HG03354 (cell line): ENCODE results near the gene TCN2.
"Not testable (repeated sequence)": the region's sequence is repeated elsewhere in the genome, so short reads cannot be mapped to it uniquely, and the experiment has no call there.

Experiments
- ATAC-seq: cut with Tn5 transposase; IDR thresholded peaks from one replicate; pipeline ENCODE4 v1.9.1; 2021; ENCODE audit warnings: mild to moderate bottlenecking; ENCODE audit not compliant: unreplicated experiment, poor library complexity, severe bottlenecking

The TCN2 gene

DNA sequence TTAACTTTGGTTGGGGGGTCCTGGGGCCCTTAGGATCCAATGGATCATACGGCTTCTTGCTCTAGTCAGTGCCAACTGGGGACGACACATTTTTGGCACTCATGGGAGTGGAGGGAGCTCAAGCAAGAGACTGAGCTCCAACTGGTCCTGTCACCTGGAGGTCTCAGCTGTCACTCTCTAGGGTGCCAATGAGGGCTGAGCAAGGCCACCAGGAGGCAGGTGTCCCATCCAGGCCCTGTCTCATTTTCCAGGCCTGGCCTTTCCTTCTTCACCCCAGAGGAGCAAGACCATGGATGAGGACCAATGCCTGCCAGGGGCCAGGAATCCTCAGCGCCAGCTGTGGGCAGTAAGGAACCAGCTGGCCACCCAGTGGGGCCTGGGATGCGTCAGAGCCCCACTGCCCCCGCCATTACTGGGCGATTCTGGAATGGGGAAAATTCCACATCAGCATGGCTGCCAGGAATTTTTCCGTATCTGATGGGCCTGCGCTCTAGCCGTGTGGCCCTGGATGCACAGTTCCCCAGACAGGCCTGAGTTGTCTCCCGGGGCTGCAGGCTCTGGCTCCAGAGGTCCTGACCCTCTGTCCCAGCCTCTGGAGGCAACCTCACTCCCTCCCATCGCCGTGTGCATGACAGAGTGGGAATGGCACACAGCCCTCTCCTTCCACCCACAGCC lies 31.8 kb upstream of the TCN2 start:
- no peak for ATAC-seq

DNA sequence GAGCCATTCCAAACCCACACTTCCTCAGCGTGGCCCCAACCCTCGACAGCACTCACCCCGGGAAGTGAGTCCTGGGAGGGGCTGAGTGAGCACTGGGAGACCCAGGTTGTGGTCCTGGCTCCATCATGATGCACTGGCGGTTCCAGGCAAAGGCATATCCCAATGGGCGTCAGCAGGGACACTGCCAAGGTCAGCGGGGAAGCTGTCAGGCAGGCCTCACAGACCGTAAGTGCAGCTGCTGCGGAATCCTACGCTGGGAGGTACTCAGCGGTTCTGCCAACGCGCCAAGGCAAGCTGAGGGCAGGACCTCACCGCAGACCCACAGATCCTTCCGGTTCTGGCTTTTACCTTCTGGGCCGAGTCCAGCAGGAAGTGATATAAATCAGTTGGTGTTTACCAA lies 31.1 kb upstream of the TCN2 start:
- ATAC-seq = no peak

DNA sequence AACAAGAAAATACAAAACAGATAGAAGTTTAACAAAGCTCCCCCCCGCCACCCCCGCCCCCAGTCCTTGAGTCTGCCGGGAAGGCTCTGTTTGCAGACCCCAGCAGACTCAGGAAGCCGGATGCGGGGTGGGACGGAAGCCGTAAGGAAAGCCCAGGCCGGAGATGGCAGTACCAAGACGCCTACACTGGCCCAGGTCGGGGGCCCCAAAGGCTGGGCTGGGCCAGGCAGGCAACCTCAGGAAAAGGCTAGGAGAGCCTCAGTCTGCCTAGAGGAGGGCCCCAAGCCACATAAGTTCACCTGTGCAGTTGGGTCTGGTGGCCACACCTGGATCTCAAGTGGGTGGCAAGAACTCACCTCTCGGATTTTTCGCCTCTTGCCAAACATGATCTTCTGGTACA lies 28.5 kb upstream of the TCN2 start:
- no peak for ATAC-seq

DNA sequence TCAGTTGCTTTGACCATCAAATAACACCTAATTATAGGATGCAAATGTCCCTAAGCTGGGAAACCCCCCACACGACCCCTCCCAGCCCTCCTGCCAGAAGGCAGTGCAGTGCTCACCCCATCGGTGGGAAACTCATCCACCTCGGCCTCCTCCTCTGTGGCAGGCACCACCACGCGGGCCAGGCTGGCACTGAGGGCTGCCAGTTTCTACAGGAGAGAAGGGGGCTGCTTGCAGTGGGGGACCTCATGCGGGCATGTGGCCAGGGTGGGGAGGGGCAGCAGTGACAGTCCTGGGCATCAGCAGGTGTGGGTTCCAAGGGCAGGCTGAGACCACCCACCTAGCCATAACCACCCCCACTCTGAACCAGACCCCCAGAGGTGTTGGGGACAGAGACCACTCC lies 26.1 kb upstream of the TCN2 start:
- no peak for ATAC-seq

DNA sequence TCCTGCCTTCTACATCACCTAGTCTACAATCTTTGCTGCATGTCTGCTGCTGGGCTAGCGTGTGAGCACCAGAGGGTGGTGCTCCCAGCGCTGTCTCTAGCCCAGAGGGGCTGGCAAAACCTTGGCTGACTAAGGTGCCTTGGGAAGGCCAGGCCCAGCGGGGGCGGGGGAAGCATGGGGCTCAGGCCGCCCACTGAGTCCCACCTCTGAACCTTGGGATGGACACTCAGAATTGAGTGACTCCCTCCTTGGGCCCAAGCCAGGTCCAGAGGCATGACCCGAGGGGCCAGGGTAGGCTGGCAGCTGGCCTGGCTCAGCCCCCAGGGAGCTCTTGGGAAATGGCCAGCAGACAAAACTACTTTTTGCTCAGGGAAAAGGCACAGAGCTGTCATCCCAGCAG lies 24.9 kb upstream of the TCN2 start:
- no peak for ATAC-seq

DNA sequence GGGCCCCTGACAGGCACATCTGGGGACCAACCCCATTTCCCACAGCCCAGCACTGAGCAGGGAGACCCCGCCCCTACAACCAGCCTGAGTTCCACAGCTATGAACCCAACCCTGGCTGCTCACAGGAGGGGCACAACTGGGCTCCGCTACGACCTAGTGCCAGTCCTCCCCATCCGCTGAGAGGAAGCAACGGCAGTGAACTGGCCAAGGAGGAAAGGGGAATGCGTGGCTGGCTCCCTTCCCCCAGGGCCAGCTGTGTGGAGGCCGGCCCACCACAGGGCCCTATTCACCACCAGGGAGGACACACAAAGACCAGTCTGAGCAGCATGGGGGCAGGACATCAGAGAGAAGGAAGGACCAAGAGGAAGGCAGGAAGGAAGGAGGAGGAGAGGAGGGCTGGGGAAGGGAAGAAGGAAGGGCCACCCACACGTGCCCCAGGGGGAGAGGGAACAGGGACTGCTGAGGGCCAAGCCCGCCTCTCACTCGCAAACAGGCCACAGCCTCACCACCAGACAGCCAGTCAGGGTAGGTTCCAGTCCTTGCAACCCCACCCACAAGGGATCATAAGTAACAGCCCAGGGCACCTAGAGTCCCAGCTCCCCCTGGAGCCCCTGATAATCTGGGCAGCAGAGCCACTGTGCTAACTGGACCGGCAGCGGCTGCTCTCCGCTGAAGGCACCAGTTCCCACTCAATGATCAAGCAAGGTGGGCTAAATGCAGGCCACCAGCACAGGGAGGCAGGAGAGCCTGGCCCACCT lies 24.0 kb upstream of the TCN2 start:
- ATAC-seq = no peak

DNA sequence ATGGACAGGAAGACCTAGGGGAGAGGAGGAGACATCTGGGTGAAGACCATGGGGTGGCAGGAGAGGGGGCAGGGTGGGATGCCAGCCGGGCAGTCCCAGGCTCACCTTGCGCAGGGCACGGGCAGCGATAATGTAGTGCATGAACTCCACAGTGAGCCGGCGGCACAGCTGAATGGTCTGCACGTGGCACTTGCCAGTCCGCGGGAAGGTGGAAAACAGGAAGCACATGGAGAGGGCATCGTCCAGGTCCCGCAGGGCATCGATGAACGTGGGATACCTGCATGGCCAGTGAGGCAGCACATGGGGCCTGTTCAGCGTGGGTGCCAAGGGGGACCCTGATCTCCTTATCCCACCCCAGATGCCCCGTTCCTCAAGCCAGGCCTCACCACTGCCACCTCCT lies 22.5 kb upstream of the TCN2 start:
- ATAC-seq = no peak

DNA sequence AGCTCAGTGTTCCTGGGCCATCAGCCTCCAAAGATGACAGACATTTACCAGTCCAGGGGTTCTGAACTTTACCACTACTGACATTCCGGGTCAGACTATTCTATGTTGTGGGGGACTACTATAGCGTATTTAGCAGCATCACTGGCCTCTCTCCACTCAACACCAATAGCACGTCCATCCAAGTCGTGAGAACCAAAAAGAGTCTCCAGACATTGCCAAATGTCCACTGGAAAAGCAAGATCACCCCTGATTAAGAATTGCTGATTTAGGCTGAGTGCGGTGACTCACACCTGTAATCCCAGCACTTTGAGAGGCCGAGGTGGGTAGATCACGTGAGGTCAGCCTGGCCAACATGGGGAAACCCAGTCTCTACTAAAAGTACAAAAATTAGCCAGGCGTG lies 20.6 kb upstream of the TCN2 start:
- ATAC-seq = no peak

DNA sequence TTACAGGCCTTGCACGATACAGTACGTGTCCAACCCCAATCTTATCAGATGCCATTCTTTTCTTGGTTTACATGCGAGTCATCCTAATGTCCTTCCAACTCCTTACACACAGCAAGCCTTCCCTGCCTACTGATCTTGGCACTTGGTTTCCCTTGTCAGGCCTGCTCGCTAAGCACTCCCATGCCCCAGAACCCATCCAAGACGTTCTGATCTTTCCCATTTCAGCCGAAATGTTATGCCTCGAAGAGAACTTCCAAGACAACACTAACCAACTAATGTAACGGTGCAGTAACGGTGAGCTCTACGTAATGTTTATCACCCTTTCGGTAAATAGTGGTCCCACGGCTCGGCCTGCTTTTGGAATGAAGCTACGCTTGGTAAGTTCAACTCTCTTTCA lies 15.8 kb upstream of the TCN2 start:
- peak; percentile 4 for ATAC-seq

DNA sequence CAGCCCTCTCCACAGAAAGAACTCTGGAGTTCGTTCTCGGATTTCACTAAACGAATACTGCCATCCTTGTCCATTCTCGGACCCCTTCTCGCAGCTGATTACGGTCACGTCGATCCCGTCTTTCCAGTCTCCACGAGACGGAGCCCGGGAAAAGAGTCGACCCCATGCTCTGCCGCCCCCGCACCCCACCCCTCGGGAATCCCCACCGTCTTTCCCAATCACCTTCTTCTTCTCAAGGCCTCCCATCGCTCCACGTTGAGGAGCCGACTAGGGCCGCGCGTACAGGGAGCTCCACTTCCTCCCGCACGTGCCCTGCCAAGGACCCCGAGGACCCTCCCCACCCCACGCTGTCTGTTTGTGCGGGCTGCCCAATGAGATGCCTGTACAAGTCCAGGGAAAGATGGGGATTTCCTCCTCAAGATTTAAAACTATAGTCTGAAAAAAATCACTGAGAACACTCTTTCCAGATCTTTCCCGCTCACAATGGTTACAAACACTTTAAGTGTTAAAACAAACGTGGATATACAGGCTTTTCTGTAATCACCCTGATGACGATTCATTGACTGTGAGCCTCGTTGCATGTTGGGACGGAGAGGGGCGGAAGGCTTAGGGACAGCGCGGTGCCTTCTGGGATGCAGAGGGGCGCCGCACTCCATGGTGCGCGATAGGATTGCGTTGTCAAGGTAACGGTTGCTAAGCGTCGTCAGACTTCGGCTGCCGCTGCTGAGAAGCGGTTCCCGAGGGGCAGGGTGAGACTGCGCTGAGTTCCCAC lies 15.2 kb upstream of the TCN2 start, which contains the start of gene PES1:
Gene PES1, minus strand, starts transcription at position 323 of the 772 bp plus-strand sequence. Its CDS starts 77 bp downstream, at position 246.
- peak; percentile 96 for ATAC-seq

DNA sequence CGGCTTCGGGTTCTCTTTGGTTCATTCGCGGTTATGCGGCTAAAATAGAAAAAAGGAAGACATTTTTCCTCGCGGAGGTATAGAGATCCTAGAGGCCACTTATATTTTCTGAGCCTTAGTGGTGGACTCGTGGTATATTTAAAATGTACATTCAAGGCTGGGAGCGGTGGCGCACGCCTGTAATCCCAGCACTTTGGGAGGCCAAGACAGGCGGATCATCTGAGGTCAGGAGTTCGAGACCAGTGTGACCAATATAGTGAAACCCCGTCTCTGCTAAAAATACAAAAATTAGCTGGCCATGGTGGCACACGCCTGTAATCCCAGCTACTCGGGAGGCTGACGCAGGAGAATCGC lies 14.6 kb upstream of the TCN2 start:
- not testable (repeated sequence) for ATAC-seq

DNA sequence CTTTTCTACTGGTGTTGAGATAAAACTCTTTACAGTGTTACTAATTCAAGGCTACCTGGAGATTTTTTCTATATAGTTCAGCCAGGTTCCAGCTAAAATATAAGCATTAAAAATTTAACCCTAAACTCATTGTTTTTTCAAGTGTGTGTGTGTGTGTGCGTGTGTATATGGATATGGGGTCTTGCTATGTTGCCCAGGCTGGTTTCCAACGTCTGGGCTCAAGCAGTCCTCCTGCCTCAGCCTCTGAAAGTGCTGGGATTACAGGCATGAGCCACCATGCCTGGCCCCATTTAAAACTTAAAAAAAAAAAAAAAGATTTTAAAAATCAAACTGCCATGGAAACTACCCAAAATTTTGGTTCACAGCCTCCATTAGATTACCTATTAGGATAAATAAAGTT lies 10.8 kb upstream of the TCN2 start:
- no peak for ATAC-seq

DNA sequence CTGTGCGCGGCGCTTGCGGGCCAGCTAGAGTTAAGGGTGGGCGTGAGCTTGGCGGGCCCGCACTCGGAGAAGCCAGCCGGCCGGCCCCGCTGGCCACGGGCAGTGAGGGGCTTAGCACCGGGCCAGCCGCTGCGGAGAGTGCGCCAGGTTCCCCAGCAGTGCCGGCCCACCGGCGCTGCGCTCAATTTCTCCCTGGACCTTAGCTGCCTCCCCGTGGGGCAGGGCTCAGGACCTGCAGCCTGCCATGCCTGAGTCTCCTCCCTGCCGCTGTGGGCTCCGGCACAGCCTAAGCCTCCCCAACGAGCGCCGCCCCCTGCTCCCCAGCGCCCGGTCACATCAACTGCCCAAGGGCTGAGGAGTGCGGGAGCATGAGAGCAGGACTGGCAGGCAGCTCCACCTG lies 10.1 kb upstream of the TCN2 start:
- no peak for ATAC-seq

DNA sequence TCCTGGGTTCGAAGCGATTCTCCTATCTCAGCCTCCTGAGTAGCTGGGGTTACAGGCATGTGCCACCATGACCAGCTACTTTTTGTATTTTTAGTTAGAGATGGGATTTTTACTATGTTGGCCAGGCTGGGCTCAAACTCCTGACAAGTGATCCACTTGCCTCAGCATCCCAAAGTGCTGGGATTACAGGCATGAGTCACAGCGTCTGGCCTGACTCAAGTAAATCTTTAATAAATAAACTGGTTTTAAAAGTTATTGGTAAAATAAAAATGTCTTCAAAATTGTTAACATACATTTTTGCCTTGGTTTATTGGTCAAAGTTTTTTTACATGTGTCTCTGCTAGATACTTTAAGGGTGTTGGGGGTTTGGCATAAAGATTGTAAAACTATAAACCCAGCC lies 8.0 kb upstream of the TCN2 start:
- no peak for ATAC-seq

DNA sequence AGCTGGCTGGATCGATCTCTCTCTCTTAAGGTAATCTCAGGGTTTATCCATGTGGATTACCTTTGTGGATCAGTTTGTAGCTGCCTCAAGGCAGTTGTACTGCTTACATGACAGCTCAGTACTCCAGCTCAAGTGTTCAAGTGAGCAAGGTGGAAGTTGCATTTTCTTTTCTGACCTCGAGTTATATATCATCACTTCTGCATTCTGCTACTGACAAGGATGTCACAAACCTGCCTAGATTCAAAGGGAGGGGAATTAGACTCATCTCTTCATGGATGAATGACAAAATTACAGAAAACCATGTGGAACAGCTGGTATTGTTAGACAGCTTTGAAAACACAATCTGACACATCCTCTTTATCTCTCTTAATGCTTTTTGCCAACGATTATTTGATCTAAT lies 6.1 kb upstream of the TCN2 start:
- ATAC-seq = no peak

DNA sequence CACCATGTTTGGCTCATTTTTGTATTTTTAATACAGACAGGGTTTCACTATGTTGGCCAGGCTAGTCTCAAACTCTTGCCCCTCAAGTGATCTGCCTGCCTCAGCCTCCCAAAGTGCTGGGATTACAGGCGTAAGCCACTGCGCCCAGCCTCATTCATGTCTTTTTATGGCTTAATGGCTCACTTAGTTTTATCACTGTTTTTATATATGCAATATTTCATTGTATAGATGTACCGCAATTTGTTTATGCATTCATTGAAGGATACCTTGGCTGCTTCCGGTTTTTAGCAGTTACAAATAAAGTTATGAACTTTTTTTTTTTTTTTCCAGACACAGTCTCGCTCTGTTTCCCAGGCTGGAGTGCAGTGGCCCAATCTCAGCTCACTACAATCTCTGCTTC lies 5.5 kb upstream of the TCN2 start:
- no peak for ATAC-seq

DNA sequence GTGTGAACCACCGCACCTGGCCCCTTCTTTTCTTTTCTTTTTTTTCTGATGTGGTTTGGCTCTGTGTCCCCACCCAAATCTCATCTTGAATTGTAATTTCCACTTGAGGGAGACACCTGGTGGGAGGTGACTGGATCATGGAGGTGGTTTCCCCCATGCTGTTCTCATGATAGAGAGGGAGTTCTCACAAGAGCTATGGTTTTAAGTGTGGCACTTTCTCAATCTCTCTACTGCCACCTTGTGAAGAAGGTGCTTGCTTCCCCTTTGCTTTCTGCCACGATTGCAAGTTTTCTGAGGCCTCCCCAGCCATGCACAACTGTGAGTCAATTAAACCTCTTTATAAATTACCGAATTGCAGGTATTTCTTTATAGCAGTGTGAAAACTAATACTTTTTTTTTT lies 4.9 kb upstream of the TCN2 start:
- ATAC-seq = no peak

DNA sequence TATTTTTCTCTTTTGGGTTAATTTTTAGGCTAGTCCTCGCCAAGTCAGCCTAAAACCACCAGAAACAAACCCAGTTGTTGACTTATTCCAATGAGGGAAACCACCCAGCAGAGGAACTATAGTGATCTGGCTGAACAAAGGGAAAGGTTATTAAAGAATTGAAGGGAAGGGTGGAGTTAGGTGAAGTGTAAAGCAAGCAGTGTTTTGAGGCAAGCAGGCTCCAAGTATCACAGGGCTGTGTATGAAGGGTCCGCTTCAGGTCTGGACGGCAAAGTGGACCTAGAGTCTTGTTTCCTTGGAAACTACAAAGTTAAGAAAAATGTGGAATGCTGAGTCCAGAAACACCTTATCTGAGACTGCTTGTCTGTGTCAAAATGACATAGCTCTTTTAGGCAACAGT lies 3.2 kb upstream of the TCN2 start:
- no peak for ATAC-seq

DNA sequence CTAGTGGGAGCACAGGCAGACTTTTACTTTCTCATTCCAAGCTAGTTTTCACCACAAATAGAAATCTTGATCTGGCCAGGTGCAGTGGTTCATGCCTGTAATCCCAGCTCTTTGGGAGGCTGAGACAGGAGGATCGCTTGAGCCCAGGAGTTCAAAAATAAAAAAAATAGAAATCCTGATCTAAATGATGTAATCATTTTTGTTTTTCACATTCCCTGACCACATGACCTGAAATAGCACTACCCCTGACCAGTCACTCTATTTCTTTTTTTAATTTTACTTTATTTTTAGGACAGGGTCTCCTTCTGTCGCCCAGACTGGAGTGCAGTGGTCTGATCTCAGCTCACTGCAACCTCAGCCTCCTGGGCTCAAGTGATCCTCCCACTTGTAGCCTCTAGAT lies 2.3 kb upstream of the TCN2 start:
- ATAC-seq = no peak

DNA sequence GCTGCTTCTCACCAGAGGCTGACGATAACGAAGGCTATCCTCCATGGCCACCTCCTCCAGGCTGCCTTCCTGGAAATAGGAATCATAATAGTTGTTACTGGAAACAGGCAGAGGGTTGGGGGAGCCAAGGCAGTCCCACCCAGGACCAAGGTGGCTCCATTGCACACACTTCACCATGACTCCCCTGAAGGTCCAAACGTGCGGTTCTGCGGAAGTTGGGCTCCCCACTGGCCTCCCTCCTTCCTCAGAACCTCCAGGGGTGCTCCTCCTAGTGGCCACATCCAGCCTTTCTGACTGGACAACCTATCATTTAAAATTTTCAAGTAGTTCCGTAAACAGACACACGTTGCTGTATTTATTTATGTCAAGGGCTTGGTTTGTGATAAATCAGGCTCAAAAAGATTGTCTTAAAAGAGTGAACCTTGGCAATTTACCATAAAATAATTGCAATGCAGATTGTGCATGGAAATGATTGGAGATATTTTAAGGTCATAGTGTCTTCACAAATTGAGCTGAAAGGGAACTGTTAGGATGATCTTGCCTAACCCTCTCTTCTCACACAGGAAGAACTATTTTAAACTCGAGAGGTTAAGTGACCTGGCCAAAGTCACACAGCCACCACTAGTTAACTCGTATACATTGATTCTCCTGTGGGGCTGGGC lies 1.4 kb upstream of the TCN2 start:
- ATAC-seq = no peak
